ENCODE data around the gene APBB2.

The APBB2 gene

GRCh38 chr4:40953283-40954087, 260.9 kb downstream of the APBB2 start:
- intact Hi-C loops (cut with micrococcal nuclease): no loop called here
- peaks cover 38% of the 10 kb centered on the region for H3K4me1 Mint-ChIP-seq (ENCODE audit: low read depth)
- no peak overlapping the region for H3K27ac Mint-ChIP-seq
- H3K4me3 Mint-ChIP-seq: no peak overlapping the region
- H3K27me3 Mint-ChIP-seq: no peaks in the 10 kb centered on the region
- no peaks in the 10 kb centered on the region for H3K36me3 Mint-ChIP-seq (ENCODE audit: low read depth)
- H3K9me3 Mint-ChIP-seq: no peaks in the 10 kb centered on the region

GRCh38 chr4:40952672-40953071, 261.7 kb downstream of the APBB2 start:
- Mint-ChIP-seq H3K9me3 (no peaks in the 10 kb centered on the region), H3K36me3 (ENCODE audit: low read depth) (no peaks in the 10 kb centered on the region), H3K27ac (no peak overlapping the region), H3K4me1 (ENCODE audit: low read depth) (peaks cover 38% of the 10 kb centered on the region), H3K4me3 (no peak overlapping the region), H3K27me3 (no peaks in the 10 kb centered on the region)
- intact Hi-C loops (cut with micrococcal nuclease): no loop called here

- intact Hi-C loops (cut with micrococcal nuclease): no loop called here
- no peak overlapping the region for H3K4me3 Mint-ChIP-seq
- no peaks in the 10 kb centered on the region for H3K27me3 Mint-ChIP-seq
- H3K4me1 Mint-ChIP-seq (ENCODE audit: low read depth): peaks cover 38% of the 10 kb centered on the region
- H3K9me3 Mint-ChIP-seq: no peaks in the 10 kb centered on the region
- H3K27ac Mint-ChIP-seq: no peak overlapping the region
- no peaks in the 10 kb centered on the region for H3K36me3 Mint-ChIP-seq (ENCODE audit: low read depth)
These were observed 262.1 kb downstream of the APBB2 start for GRCh38 chr4:40952217-40952616.

- Mint-ChIP-seq H3K4me1 (ENCODE audit: low read depth) (peaks cover 38% of the 10 kb centered on the region), H3K4me3 (no peak overlapping the region), H3K27me3 (no peaks in the 10 kb centered on the region), H3K36me3 (ENCODE audit: low read depth) (no peaks in the 10 kb centered on the region), H3K27ac (no peak overlapping the region), H3K9me3 (no peaks in the 10 kb centered on the region)
- intact Hi-C loops (cut with micrococcal nuclease): no loop called here
These were observed 263.3 kb downstream of the APBB2 start for GRCh38 chr4:40951026-40951425.

GRCh38 chr4:40949358-40950100, 264.8 kb downstream of the APBB2 start:
- Mint-ChIP-seq H3K4me1 (ENCODE audit: low read depth) (peaks cover 32% of the 10 kb centered on the region), H3K27me3 (no peaks in the 10 kb centered on the region), H3K27ac (no peak overlapping the region), H3K36me3 (ENCODE audit: low read depth) (no peaks in the 10 kb centered on the region), H3K9me3 (no peaks in the 10 kb centered on the region), H3K4me3 (no peak overlapping the region)
- intact Hi-C loops (cut with micrococcal nuclease): no loop called here

- Mint-ChIP-seq H3K36me3 (ENCODE audit: low read depth) (no peaks in the 10 kb centered on the region), H3K4me1 (ENCODE audit: low read depth) (peaks cover 17% of the 10 kb centered on the region), H3K4me3 (no peak overlapping the region), H3K27me3 (no peaks in the 10 kb centered on the region), H3K27ac (no peak overlapping the region), H3K9me3 (no peaks in the 10 kb centered on the region)
- intact Hi-C loops (cut with micrococcal nuclease): no loop called here
These were observed 266.3 kb downstream of the APBB2 start for GRCh38 chr4:40948014-40948413.

GRCh38 chr4:40946652-40947051, 267.7 kb downstream of the APBB2 start:
- Mint-ChIP-seq H3K4me1 (ENCODE audit: low read depth) (peaks cover 3% of the 10 kb centered on the region), H3K36me3 (ENCODE audit: low read depth) (no peaks in the 10 kb centered on the region), H3K27me3 (no peaks in the 10 kb centered on the region), H3K27ac (no peak overlapping the region), H3K4me3 (no peak overlapping the region), H3K9me3 (no peaks in the 10 kb centered on the region)
- intact Hi-C loops (cut with micrococcal nuclease): no loop called here

- H3K27ac Mint-ChIP-seq: no peak overlapping the region
- no peaks in the 10 kb centered on the region for H3K4me1 Mint-ChIP-seq (ENCODE audit: low read depth)
- H3K27me3 Mint-ChIP-seq: no peaks in the 10 kb centered on the region
- intact Hi-C loops (cut with micrococcal nuclease): no loop called here
- no peaks in the 10 kb centered on the region for H3K36me3 Mint-ChIP-seq (ENCODE audit: low read depth)
- no peaks in the 10 kb centered on the region for H3K9me3 Mint-ChIP-seq
- H3K4me3 Mint-ChIP-seq: no peak overlapping the region
These were observed 273.6 kb downstream of the APBB2 start for GRCh38 chr4:40940756-40941155.

- no peaks in the 10 kb centered on the region for H3K4me1 Mint-ChIP-seq (ENCODE audit: low read depth)
- no peaks in the 10 kb centered on the region for H3K9me3 Mint-ChIP-seq
- H3K4me3 Mint-ChIP-seq: no peak overlapping the region
- H3K27me3 Mint-ChIP-seq: no peaks in the 10 kb centered on the region
- no peak overlapping the region for H3K27ac Mint-ChIP-seq
- intact Hi-C loops (cut with micrococcal nuclease): no loop called here
- H3K36me3 Mint-ChIP-seq (ENCODE audit: low read depth): no peaks in the 10 kb centered on the region
These were observed 274.0 kb downstream of the APBB2 start for GRCh38 chr4:40940317-40940741.

GRCh38 chr4:40939856-40940255, 274.5 kb downstream of the APBB2 start:
- H3K4me1 Mint-ChIP-seq (ENCODE audit: low read depth): no peaks in the 10 kb centered on the region
- H3K36me3 Mint-ChIP-seq (ENCODE audit: low read depth): no peaks in the 10 kb centered on the region
- no peak overlapping the region for H3K27ac Mint-ChIP-seq
- no peaks in the 10 kb centered on the region for H3K9me3 Mint-ChIP-seq
- intact Hi-C loops (cut with micrococcal nuclease): no loop called here
- no peak overlapping the region for H3K4me3 Mint-ChIP-seq
- H3K27me3 Mint-ChIP-seq: no peaks in the 10 kb centered on the region

- no peak overlapping the region for H3K4me3 Mint-ChIP-seq
- intact Hi-C loops (cut with micrococcal nuclease): no loop called here
- no peaks in the 10 kb centered on the region for H3K9me3 Mint-ChIP-seq
- no peaks in the 10 kb centered on the region for H3K27me3 Mint-ChIP-seq
- no peaks in the 10 kb centered on the region for H3K4me1 Mint-ChIP-seq (ENCODE audit: low read depth)
- H3K27ac Mint-ChIP-seq: no peak overlapping the region
- no peaks in the 10 kb centered on the region for H3K36me3 Mint-ChIP-seq (ENCODE audit: low read depth)
These were observed 276.0 kb downstream of the APBB2 start for GRCh38 chr4:40938337-40938736.

GRCh38 chr4:40937140-40937725, 277.1 kb downstream of the APBB2 start:
- H3K4me1 Mint-ChIP-seq (ENCODE audit: low read depth): no peaks in the 10 kb centered on the region
- no peak overlapping the region for H3K27ac Mint-ChIP-seq
- H3K36me3 Mint-ChIP-seq (ENCODE audit: low read depth): no peaks in the 10 kb centered on the region
- H3K4me3 Mint-ChIP-seq: no peak overlapping the region
- intact Hi-C loops (cut with micrococcal nuclease): no loop called here
- H3K9me3 Mint-ChIP-seq: no peaks in the 10 kb centered on the region
- H3K27me3 Mint-ChIP-seq: no peaks in the 10 kb centered on the region

- H3K9me3 Mint-ChIP-seq: no peaks in the 10 kb centered on the region
- H3K36me3 Mint-ChIP-seq (ENCODE audit: low read depth): no peaks in the 10 kb centered on the region
- no peaks in the 10 kb centered on the region for H3K4me1 Mint-ChIP-seq (ENCODE audit: low read depth)
- H3K27me3 Mint-ChIP-seq: no peaks in the 10 kb centered on the region
- H3K27ac Mint-ChIP-seq: no peak overlapping the region
- intact Hi-C loops (cut with micrococcal nuclease): no loop called here
- no peak overlapping the region for H3K4me3 Mint-ChIP-seq
These were observed 279.7 kb downstream of the APBB2 start for GRCh38 chr4:40934676-40935075.

GRCh38 chr4:40933272-40934053, 280.9 kb downstream of the APBB2 start:
- Mint-ChIP-seq H3K27ac (no peak overlapping the region), H3K4me1 (ENCODE audit: low read depth) (no peaks in the 10 kb centered on the region), H3K36me3 (ENCODE audit: low read depth) (no peaks in the 10 kb centered on the region), H3K27me3 (no peaks in the 10 kb centered on the region), H3K9me3 (no peaks in the 10 kb centered on the region), H3K4me3 (no peak overlapping the region)
- intact Hi-C loops (cut with micrococcal nuclease): no loop called here
